Ramos (cell line): ENCODE results near the gene EPHB6.

Experiments
- in situ Hi-C: fragments of 300-500 bp; cut with MboI; formaldehyde crosslinking; loops from one replicate; pipeline ENCODE4 v1.14.3; 2022; ENCODE audit warnings: low sequenced_read_pairs; ENCODE audit not compliant: unreplicated experiment

EPHB6 gene

GRCh38 chr7:142874837-142875236 lies 20.0 kb downstream of the EPHB6 start:
- in situ Hi-C loops, result loop anchor here (10.0 kb wide), 1 partner anchor 340 kb away; no protein-coding TSS in a partner anchor

- in situ Hi-C loops, result loop anchor here (10.0 kb wide), 1 partner anchor 339 kb away; no protein-coding TSS in a partner anchor
These were observed 20.6 kb downstream of the EPHB6 start for GRCh38 chr7:142875456-142875855.

- in situ Hi-C loops, result loop anchor here (10.0 kb wide), 1 partner anchor 338 kb away; no protein-coding TSS in a partner anchor
These were observed 21.5 kb downstream of the EPHB6 start for GRCh38 chr7:142876236-142876960.

GRCh38 chr7:142876991-142877910 lies 22.4 kb downstream of the EPHB6 start:
- in situ Hi-C loops, result loop anchor here (10.0 kb wide), 1 partner anchor 338 kb away; no protein-coding TSS in a partner anchor

GRCh38 chr7:142878315-142878714 lies 23.4 kb downstream of the EPHB6 start:
- in situ Hi-C loops, result loop anchor here (10.0 kb wide), 1 partner anchor 336 kb away; no protein-coding TSS in a partner anchor

GRCh38 chr7:142879060-142879459 lies 24.2 kb downstream of the EPHB6 start:
- in situ Hi-C loops, result loop anchor here (10.0 kb wide), 1 partner anchor 336 kb away; no protein-coding TSS in a partner anchor

- in situ Hi-C loops, result no loop called here
These were observed 26.1 kb downstream of the EPHB6 start for GRCh38 chr7:142880876-142881505.

- in situ Hi-C loops, result no loop called here
These were observed 26.9 kb downstream of the EPHB6 start for GRCh38 chr7:142881586-142882337.

GRCh38 chr7:142882338-142882678 lies 27.4 kb downstream of the EPHB6 start:
- in situ Hi-C loops, result no loop called here

- in situ Hi-C loops, result no loop called here
These were observed 28.3 kb downstream of the EPHB6 start for GRCh38 chr7:142883145-142883544.

- in situ Hi-C loops, result no loop called here
These were observed 28.9 kb downstream of the EPHB6 start for GRCh38 chr7:142883571-142884285.

GRCh38 chr7:142884286-142884640 lies 29.4 kb downstream of the EPHB6 start:
- in situ Hi-C loops, result no loop called here

- in situ Hi-C loops, result no loop called here
These were observed 30.7 kb downstream of the EPHB6 start, which contains the start of gene TRPV6 for GRCh38 chr7:142885311-142886230. Gene TRPV6, minus strand, starts transcription at chr7:142885745.

- in situ Hi-C loops, result no loop called here
These were observed 32.0 kb downstream of the EPHB6 start for GRCh38 chr7:142886866-142887265.

- in situ Hi-C loops, result no loop called here
These were observed 32.6 kb downstream of the EPHB6 start for GRCh38 chr7:142887282-142888015.

GRCh38 chr7:142889816-142890215 lies 34.9 kb downstream of the EPHB6 start:
- in situ Hi-C loops, result no loop called here

- in situ Hi-C loops, result no loop called here
These were observed 36.1 kb downstream of the EPHB6 start for GRCh38 chr7:142890874-142891485.
